Stimulated activated CD8-positive, alpha-beta memory T cell treated with anti-CD3 and anti-CD28 coated beads, Interleukin-12 subunit alpha, Interleukin-12 subunit beta, amount 100 ng/mL, for 4 hours (primary cell): ENCODE measurements around the gene ZNF516.

Source experiments
- DNase-seq: peaks from one replicate; pipeline ENCODE4 v3.0.0-alpha.2; 2020; ENCODE audit warnings: low read depth

ZNF516 gene

DNA sequence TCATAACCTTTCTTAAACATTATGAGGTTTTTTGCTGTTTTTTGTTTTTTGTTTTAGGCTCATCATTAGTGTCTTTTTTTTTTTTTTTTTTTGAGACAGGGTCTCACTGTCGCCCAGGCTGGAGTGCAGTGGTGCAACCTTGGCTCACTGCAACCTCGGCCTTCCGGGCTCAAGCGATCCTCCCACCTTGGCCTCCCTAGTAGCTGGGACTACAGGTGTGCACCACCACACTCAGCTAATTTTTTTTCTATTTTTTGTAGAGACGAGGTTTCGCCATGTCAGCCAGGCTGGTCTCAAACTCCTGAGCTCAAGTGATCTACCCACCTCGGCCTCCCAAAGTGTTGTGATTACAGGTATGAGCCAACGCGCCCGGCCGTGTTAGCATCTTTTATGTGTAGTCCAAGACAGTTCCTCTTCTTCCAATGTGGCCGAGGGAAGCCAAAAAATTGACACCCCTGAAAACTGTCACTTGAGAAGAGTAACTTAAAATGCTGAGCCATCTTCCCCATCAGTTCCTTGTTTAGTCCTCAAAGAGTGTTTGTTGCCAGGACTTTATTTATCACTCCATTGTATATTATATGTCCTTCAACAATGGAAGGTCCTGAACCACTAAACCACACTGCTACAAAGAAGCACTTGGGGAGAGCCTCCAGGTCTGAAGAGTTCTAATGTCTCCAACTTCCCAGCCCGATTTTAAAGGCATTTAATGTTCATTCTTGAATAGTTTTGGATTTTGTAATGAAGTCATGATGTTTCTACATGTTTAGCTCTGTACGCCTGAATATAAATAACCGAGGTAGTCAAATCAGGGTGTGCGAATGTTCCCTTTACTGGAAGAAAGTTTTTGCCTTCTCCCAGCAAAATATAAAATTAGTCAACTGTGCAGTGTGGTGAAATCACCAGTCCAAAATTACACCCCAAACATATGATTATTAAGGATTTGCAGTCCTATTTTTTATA is 26.4 kb downstream of the ZNF516 start:
- no peak for DNase-seq

GRCh38 chr18:76467371-76468190 is 27.5 kb downstream of the ZNF516 start:
- no peak for DNase-seq

- no peak for DNase-seq
Measured at GRCh38 chr18:76466410-76466991, 28.5 kb downstream of the ZNF516 start.

- no peak for DNase-seq
Measured at GRCh38 chr18:76465630-76466409, 29.2 kb downstream of the ZNF516 start.

- DNase-seq: no peak
Measured at GRCh38 chr18:76464281-76465259, 30.5 kb downstream of the ZNF516 start.

DNA sequence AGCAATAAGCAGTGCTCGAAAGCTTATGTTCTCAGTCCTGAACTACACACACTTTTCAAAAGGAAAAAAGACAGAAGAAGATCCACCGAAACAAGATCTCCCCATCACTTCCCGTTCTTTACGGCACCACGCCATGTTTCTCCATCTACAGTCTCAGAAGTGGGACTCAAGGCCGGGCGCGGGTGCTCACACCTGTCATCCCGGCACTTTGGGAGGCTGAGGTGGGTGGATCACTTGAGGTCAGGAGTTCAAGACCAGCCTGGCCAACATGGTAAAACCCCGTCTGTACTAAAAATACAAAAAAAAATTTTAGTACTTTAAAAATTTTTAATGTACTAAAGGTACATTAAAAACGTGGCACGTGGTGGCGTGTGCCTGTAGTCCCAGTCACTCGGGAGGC is 31.2 kb downstream of the ZNF516 start:
- no peak for DNase-seq

DNA sequence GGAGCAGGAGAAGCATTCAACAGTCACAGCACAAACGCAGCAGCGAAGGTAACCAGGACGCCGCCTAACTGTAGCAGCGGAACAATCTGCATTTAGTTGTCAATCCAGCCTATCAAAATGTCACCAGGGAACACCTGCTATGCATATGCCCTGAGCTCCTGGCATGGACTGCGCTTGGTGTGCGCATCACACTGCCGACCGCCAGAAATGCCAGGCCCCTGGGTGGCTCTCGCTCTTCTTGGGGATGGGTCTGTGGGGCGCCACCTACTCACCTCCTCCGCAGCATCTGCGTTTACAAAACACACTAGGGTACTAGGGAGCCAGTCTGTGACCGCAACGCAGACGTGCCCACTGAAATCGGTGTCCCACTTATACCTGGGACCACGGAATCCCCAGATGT is 31.7 kb downstream of the ZNF516 start:
- no peak for DNase-seq

GRCh38 chr18:76462326-76462694 is 32.7 kb downstream of the ZNF516 start:
- DNase-seq: no peak

- no peak for DNase-seq
Measured at GRCh38 chr18:76461692-76462325, 33.2 kb downstream of the ZNF516 start.

GRCh38 chr18:76461148-76461547 is 33.9 kb downstream of the ZNF516 start:
- DNase-seq: no peak

DNA sequence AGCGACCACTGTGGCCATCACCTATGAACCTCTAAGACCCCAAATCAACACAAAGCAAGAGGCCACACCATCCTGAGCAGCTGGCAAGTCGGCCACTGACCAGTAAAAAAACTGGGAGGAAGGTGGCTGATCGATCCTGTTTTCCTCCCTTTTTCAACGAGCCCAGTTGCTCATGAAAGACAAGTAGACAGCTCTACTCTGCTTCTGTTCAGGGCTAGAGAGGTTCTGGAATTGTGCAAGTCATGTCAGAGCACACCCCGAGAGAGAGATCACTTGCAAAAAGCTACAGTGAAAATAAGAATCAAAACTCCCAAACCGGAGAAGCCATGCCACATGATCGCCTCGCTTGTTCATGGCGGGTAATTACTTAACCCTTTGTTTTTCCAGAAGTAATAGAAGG is 34.6 kb downstream of the ZNF516 start:
- DNase-seq: no peak

DNA sequence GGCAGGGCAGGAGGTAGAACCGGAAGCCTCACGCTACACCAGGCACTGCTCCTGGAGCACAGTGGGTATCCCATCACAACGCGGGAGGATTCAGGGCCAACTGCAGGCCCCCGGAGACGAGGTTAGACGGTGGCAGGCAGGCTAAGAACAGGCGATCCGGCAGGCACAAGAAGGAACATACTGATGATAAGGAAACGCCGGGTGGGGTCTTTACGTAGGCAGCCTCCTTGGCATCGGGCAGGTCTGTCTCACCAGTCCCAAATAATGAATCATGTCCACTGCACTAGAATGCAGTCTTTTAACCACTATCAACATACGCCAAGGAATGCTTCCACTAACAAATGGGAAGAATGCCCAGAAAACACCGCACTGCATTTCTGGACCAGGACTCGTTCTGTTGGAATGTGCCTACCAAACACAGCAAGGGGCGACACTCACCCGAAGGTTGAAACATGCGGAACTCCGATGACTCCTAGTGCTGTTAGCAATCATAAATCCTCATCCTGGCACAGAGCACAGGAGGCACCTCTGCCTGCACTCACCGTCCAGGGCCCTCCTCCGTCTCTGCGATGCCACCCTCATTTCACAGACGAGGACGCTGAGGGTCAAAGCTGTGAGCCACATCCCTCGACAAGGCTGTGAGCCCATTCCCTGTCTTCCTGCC is 35.2 kb downstream of the ZNF516 start:
- DNase-seq: no peak

- DNase-seq: no peak
Measured at GRCh38 chr18:76459312-76459686, 35.7 kb downstream of the ZNF516 start.

GRCh38 chr18:76458522-76459311 is 36.3 kb downstream of the ZNF516 start:
- DNase-seq: no peak

DNA sequence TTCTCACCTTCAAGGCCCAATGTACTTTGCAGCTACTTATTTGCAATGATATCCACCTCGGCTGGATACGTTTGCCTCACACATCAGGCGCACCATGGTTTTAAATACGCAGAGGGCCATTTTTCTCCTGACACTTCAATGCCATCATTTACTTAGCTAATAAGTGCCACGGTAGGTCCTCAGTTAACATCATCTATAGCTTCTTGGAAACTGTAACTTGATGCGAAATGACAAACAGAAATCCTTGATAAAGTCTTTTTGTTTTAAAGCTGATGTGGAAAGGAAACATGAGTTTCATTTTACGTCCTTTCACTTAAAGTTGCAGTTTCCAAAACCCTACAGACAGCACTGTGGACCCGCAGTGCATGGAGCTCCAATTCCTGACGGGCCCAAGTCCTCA is 37.1 kb downstream of the ZNF516 start:
- DNase-seq: no peak

GRCh38 chr18:76457475-76457874 is 37.6 kb downstream of the ZNF516 start:
- no peak for DNase-seq

DNA sequence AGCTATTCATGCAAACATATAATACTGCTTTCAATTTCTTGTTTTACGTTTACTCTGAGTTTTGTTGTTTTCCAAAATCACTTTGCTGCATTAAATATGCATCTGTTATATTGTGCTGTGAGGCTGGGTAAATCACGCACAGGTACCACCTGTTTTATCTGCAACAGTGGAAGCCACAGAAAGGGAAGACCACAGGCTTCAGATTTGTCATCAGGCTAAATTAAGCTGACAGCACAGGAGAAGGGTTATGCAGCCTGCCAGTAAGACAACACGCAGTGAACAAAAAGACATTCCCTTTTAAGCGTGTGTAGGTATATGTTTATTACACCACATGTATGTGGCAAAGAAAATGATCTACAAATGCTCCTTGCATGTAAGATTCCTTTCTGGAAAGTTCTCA is 38.2 kb downstream of the ZNF516 start:
- no peak for DNase-seq

DNA sequence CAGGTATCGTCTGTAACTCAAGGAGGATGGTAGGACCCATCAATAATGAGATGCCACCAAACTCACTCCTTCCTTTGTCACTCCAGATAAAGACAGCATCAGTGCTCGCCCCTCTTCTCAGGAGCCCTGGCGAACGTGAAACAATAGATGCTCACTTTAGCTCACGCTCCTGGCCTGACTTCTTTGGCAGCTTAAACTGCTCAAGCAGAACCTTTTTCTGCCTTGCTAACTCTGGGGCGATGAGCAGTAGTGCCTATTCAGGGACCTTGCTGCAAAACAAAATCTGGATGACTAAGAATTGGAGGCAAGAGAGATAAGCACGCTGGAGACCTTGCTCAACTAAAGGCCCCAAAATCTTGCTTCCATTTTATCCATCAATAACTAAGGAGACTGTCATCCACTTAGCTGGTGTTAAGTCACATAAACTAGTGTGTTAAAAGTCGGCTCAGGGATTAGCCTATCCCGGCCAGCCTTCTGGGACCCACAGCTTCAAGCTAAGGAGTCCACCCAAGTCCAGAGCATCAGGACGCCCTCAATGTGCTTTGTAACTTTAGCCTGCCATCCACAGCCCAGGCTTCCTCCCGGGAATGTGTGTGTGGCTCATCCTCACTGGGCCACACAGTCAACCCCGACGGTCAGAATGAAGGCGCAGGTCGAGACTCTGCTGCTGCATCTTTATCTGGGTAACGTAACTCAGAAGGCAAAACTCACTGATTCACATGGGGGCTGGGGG is 38.9 kb downstream of the ZNF516 start:
- no peak for DNase-seq
